GM23338 (cell line): Measurements from ENCODE around the gene DOCK7. TPM values are rescaled to one million over a fixed set of nuclear protein-coding genes. Genes with fewer than 3 reads are reported as not detected.

ENCODE experiments used
- ATAC-seq: fragments of 200-7000 bp; cut with Tn5 transposase; 3 replicates; pipeline ENCODE4 v1.9.1; 2020
- DNase-seq: peaks from one replicate; pipeline ENCODE4 v3.0.0-alpha.2; 2015; ENCODE audit warnings: low spot score
- H2AFZ ChIP-seq: fragments of 200-600 bp; sonication (generic); 2 replicates; pipeline ENCODE4 v1.8.0; 2016; ENCODE audit warnings: antibody characterized with exemption, mild to moderate bottlenecking, moderate library complexity
- H3F3A ChIP-seq: fragments of 200-600 bp; sonication (generic); replicated peaks from 2 replicates; pipeline ENCODE4 v1.8.0; 2017; ENCODE audit warnings: antibody characterized with exemption, mixed run types, low read depth
- H3K27ac ChIP-seq: fragments of 200-600 bp; sonication (generic); 2 replicates; pipeline ENCODE4 v1.6.1; 2016; ENCODE audit warnings: low read depth
- H3K27me3 ChIP-seq: fragments of 200-600 bp; sonication (generic); 2 replicates; pipeline ENCODE4 v1.8.0; 2016; ENCODE audit warnings: mild to moderate bottlenecking, mixed run types, moderate library complexity; ENCODE audit not compliant: insufficient read depth
- H3K36me3 ChIP-seq: fragments of 200-600 bp; sonication (generic); 2 replicates; pipeline ENCODE4 v1.8.0; 2016; ENCODE audit warnings: mild to moderate bottlenecking; ENCODE audit not compliant: insufficient read depth
- H3K4me1 ChIP-seq: fragments of 200-600 bp; sonication (generic); 2 replicates; pipeline ENCODE4 v1.8.0; 2016; ENCODE audit warnings: mild to moderate bottlenecking, moderate library complexity; ENCODE audit not compliant: insufficient read depth
- H3K4me2 ChIP-seq: fragments of 200-600 bp; sonication (generic); 2 replicates; pipeline ENCODE4 v1.7.1; 2017; ENCODE audit warnings: mixed run types
- H3K4me3 ChIP-seq: fragments of 200-600 bp; sonication (generic); 2 replicates; pipeline ENCODE4 v1.6.1; 2016; ENCODE audit warnings: mixed run types
- H3K79me2 ChIP-seq: fragments of 200-600 bp; sonication (generic); replicated peaks from 2 replicates; pipeline ENCODE4 v1.8.0; 2017; ENCODE audit warnings: mild to moderate bottlenecking; ENCODE audit not compliant: insufficient read depth
- H3K9me2 ChIP-seq: fragments of 200-600 bp; sonication (generic); 2 replicates; pipeline ENCODE4 v1.8.0; 2017; ENCODE audit not compliant: insufficient read depth
- H4K20me1 ChIP-seq: fragments of 200-600 bp; sonication (generic); replicated peaks from 2 replicates; pipeline ENCODE4 v1.8.0; 2017; ENCODE audit warnings: mild to moderate bottlenecking; ENCODE audit not compliant: insufficient read depth
- H3K27ac Mint-ChIP-seq: 2 replicates; pipeline ENCODE4 v1.8.0; 2020; ENCODE audit warnings: inconsistent platforms, mild to moderate bottlenecking, moderate library complexity, mixed read lengths
- H3K27me3 Mint-ChIP-seq: 3 replicates; pipeline ENCODE4 v1.8.0; 2022; ENCODE audit warnings: low read depth, mild to moderate bottlenecking, moderate library complexity, mixed read lengths, inconsistent platforms; ENCODE audit not compliant: insufficient read depth, poor library complexity
- H3K36me3 Mint-ChIP-seq: 3 replicates; pipeline ENCODE4 v1.8.0; 2021; ENCODE audit warnings: low read depth, mild to moderate bottlenecking, inconsistent platforms, moderate library complexity, mixed read lengths
- H3K4me1 Mint-ChIP-seq: 3 replicates; pipeline ENCODE4 v1.8.0; 2020; ENCODE audit warnings: mild to moderate bottlenecking, inconsistent platforms, mixed read lengths
- H3K4me3 Mint-ChIP-seq: 3 replicates; pipeline ENCODE4 v1.8.0; 2021; ENCODE audit warnings: moderate library complexity, mild to moderate bottlenecking, inconsistent platforms, mixed read lengths
- H3K9me3 Mint-ChIP-seq: 3 replicates; pipeline ENCODE4 v1.8.0; 2020; ENCODE audit warnings: moderate library complexity, mild to moderate bottlenecking, inconsistent platforms, mixed read lengths
- CREB1 ChIP-seq: fragments of 250-450 bp; sonication (Bioruptor Pico); IDR thresholded peaks from 2 replicates; pipeline ENCODE4 v1.5.0; 2020; ENCODE audit warnings: low read depth, mild to moderate bottlenecking, moderate library complexity
- EZH2 ChIP-seq: fragments of 200-600 bp; sonication (generic); IDR thresholded peaks from one replicate; pipeline ENCODE4 v1.8.0; 2017; ENCODE audit warnings: antibody characterized with exemption, mild to moderate bottlenecking, low read depth; ENCODE audit not compliant: unreplicated experiment
- EZH2phosphoT487 ChIP-seq: fragments of 200-600 bp; sonication (generic); IDR thresholded peaks from one replicate; pipeline ENCODE4 v1.8.1; 2018; ENCODE audit warnings: antibody characterized with exemption; ENCODE audit not compliant: unreplicated experiment
- NANOG ChIP-seq: IDR thresholded peaks from 2 replicates; pipeline ENCODE4 v1.6.1; 2016; ENCODE audit warnings: antibody characterized with exemption, borderline replicate concordance
- POLR2AphosphoS5 ChIP-seq: IDR thresholded peaks from 2 replicates; pipeline ENCODE4 v1.6.1; 2016; ENCODE audit warnings: antibody characterized with exemption, low read depth
- STAT1 ChIP-seq: IDR thresholded peaks from one replicate; pipeline ENCODE4 v1.6.1; 2016; ENCODE audit warnings: antibody characterized with exemption; ENCODE audit not compliant: unreplicated experiment
- ZNF114 ChIP-seq: fragments of 250-450 bp; sonication (Bioruptor Pico); IDR thresholded peaks from 2 replicates; pipeline ENCODE4 v1.5.0; 2020; ENCODE audit warnings: mild to moderate bottlenecking, moderate library complexity
- ZNF462 ChIP-seq: fragments of 250-450 bp; sonication (Bioruptor Pico); IDR thresholded peaks from 2 replicates; pipeline ENCODE4 v1.5.0; 2020; ENCODE audit warnings: mild to moderate bottlenecking, moderate library complexity
- polyA plus RNA-seq: library from polyadenylated mRNA; unstranded; fragments of >200 nt; fragmentation: Nextera tagmentation; extraction: Ambion mirVana; gene quantifications from 2 replicates; pipeline ENCODE4 v1.2.1, GENCODE V29; 2016
- total RNA-seq: library from RNA; depleted of rRNA; stranded (reverse); fragments of >200 nt; shearing (Covaris generic); gene quantifications from 2 replicates; pipeline ENCODE4 v1.2.3, GENCODE V29; 2014
- TF ChIP-seq, protein P1 (sequence below), 2 experiments: fragments of 200-600 bp in 1 of 2; sonication (generic) in 1 of 2; conservative IDR thresholded peaks; 2 replicates each; pipeline versions ENCODE4 v1.5.1 to v1.6.1; 2016 to 2017; ENCODE audit warnings: antibody characterized with exemption in 2 of 2, low read depth in 2 of 2, mild to moderate bottlenecking in 2 of 2, moderate library complexity in 1 of 2
- TF ChIP-seq, protein P2 (sequence below): IDR thresholded peaks from 2 replicates; pipeline ENCODE4 v1.6.1; 2016; ENCODE audit warnings: antibody characterized with exemption

DOCK7 gene
- total and polyA plus RNA-seq, 2 experiments from 2014 or later = 20.5 to 37.3 TPM

DNA sequence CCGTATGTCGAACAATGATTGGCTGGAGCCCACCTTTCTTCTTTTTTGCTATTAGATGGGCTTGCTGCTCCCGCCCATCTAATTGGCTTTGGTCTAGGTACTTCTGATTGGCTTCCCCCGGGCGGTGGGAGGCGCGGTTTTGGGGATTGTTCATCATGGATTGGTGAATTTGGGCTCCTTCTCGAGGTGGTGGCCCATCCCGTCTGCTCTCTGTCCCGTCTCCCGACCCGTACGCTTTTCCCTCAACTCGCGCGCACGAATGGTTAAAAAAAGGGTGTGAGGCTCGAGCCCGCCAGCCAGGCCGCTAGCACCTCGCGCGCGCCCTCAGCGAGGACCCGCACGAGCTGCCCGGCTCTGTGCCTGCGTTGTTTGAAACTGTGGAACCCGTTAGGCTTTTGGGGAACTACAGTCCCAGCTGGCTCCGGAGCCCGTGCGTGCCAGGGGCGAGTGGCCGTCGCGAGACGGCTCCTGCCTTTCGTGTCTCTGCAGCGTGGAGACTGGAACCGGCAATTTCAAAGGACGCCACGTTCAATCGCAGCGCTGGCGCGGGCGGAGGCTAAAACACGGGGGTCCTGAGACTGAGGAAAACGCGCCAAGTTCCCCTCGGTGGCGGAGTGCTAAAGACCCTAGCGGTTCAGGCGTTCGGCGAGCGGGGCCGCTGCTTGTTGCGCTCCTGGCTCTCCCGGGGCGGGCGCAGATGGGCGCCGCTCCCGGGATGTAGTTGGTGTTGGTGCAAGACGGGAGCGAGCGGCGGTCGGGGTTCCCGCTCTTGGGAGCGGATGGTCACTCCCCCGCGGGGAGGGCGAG is 251.5 kb downstream of the DOCK7 start, which contains the start of gene USP1:
TSS of gene USP1 (plus strand) at position 584 of the 807 bp plus-strand sequence. CDS start 2,819 bp downstream, outside the sequence.
- peaks cover 16% of the 10 kb centered on the region for H3K4me1 ChIP-seq
- ATAC-seq (peak; percentile 88), DNase-seq (peak; percentile 99)
- peaks cover 28% of the 10 kb centered on the region for H4K20me1 ChIP-seq
- peak within 1 kb of the TSS; percentile 99 for H3K27ac Mint-ChIP-seq
- H3K79me2 ChIP-seq = peaks cover 45% of the 10 kb centered on the region
- H3K27me3 ChIP-seq = no peaks in the 10 kb centered on the region
- peaks cover 17% of the 10 kb centered on the region for H3K4me1 Mint-ChIP-seq
- H3K9me2 ChIP-seq = no peaks in the 10 kb centered on the region
- H3K36me3 ChIP-seq = no peaks in the 10 kb centered on the region; the same call in 1 of the 2 replicates
- peak within 1 kb of the TSS; percentile 99 for H3K27ac ChIP-seq
- peak within 1 kb of the TSS; percentile 80 for H2AFZ ChIP-seq
- H3K36me3 Mint-ChIP-seq = peaks cover 16% of the 10 kb centered on the region; the same call in 2 of the 3 replicates
- peaks cover 6% of the 10 kb centered on the region; the same call in 1 of the 2 replicates for H3F3A ChIP-seq
- peak within 1 kb of the TSS; percentile 93 for H3K4me2 ChIP-seq
- peak within 1 kb of the TSS; percentile 89 for H3K4me3 Mint-ChIP-seq
- peaks cover 17% of the 10 kb centered on the region for H3K27me3 Mint-ChIP-seq
- no peaks in the 10 kb centered on the region for H3K9me3 Mint-ChIP-seq
- TF ChIP-seq STAT1 (no peak), POLR2AphosphoS5 (peak; percentile 73), EZH2 (no peak), EZH2phosphoT487 (no peak), NANOG (peak; percentile 28; the same call in 1 of the 2 replicates), CREB1 (CRISPR knock-in tag) (peak; percentile 59; the same call in 1 of the 2 replicates), ZNF114 (CRISPR knock-in tag) (no peak)
- TF ChIP-seq, protein P1, sequence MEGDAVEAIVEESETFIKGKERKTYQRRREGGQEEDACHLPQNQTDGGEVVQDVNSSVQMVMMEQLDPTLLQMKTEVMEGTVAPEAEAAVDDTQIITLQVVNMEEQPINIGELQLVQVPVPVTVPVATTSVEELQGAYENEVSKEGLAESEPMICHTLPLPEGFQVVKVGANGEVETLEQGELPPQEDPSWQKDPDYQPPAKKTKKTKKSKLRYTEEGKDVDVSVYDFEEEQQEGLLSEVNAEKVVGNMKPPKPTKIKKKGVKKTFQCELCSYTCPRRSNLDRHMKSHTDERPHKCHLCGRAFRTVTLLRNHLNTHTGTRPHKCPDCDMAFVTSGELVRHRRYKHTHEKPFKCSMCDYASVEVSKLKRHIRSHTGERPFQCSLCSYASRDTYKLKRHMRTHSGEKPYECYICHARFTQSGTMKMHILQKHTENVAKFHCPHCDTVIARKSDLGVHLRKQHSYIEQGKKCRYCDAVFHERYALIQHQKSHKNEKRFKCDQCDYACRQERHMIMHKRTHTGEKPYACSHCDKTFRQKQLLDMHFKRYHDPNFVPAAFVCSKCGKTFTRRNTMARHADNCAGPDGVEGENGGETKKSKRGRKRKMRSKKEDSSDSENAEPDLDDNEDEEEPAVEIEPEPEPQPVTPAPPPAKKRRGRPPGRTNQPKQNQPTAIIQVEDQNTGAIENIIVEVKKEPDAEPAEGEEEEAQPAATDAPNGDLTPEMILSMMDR (conservative IDR thresholded peaks at IDR 0.05; ENCODE audit: low read depth in 2 of 2) = no peak
- H3K4me3 ChIP-seq = peak within 1 kb of the TSS; percentile 87

DNA sequence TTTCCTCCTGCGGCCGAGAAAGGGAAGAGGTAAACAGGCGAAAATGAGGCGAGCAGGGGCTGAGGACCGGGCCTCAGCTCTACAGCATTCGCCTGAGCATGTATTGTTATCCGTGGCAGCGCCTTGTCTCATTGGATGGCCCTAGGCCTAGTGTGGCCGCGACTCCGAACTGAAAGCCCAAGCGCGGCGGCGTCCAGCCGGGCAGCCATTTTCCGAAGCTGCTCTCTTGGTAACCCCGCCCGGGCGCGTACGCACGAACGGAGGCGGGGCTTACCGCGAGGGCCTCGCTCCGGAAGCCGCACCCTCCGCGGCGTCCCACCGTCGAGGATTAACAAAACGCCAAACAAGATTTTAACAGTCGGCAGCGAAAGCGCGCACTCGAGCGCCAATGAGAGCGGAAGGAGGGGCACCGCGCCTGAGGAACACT is 252.1 kb downstream of the DOCK7 start:
- TF ChIP-seq ZNF462 (CRISPR knock-in tag) (no peak), EZH2 (no peak), POLR2AphosphoS5 (peak; percentile 86), EZH2phosphoT487 (no peak), CREB1 (CRISPR knock-in tag) (peak; percentile 52; the same call in 1 of the 2 replicates)
- TF ChIP-seq, protein P2, sequence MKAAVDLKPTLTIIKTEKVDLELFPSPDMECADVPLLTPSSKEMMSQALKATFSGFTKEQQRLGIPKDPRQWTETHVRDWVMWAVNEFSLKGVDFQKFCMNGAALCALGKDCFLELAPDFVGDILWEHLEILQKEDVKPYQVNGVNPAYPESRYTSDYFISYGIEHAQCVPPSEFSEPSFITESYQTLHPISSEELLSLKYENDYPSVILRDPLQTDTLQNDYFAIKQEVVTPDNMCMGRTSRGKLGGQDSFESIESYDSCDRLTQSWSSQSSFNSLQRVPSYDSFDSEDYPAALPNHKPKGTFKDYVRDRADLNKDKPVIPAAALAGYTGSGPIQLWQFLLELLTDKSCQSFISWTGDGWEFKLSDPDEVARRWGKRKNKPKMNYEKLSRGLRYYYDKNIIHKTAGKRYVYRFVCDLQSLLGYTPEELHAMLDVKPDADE = peak; percentile 15; the same call in 1 of the 2 replicates
- Histone ChIP-seq H3K79me2 (peaks cover 39% of the 10 kb centered on the region), H3K27ac (peak overlapping the region; percentile 97), H3K36me3 (no peaks in the 10 kb centered on the region), H3K9me2 (no peaks in the 10 kb centered on the region), H3K4me1 (peaks cover 16% of the 10 kb centered on the region), H4K20me1 (peaks cover 28% of the 10 kb centered on the region), H3F3A (peaks cover 6% of the 10 kb centered on the region; the same call in 1 of the 2 replicates), H3K4me3 (peak overlapping the region; percentile 64), H2AFZ (peak overlapping the region; percentile 64; the same call in 1 of the 2 replicates), H3K27me3 (no peaks in the 10 kb centered on the region), H3K4me2 (peak overlapping the region; percentile 80)
- peaks cover 17% of the 10 kb centered on the region for H3K4me1 Mint-ChIP-seq
- H3K4me3 Mint-ChIP-seq = peak overlapping the region; percentile 89
- DNase-seq = no peak
- H3K27ac Mint-ChIP-seq = peak overlapping the region; percentile 99
- ATAC-seq = peak; percentile 74
- H3K27me3 Mint-ChIP-seq = peaks cover 17% of the 10 kb centered on the region
- H3K9me3 Mint-ChIP-seq = no peaks in the 10 kb centered on the region
- peaks cover 10% of the 10 kb centered on the region; the same call in 2 of the 3 replicates for H3K36me3 Mint-ChIP-seq
